ENCODE data around the gene LRIF1. TPM values are rescaled to one million over a fixed set of nuclear protein-coding genes. Genes with fewer than 3 reads are reported as not detected.
A peak's percentile ranks its signal among the peaks of the same experiment; 100 is the strongest.

The LRIF1 gene
- total RNA-seq, 3 donors from 2014 or later (not counting 1 experiment from before 2014, with no cell fraction given) = 8.9 to 12.5 (median 10.4) TPM

DNA sequence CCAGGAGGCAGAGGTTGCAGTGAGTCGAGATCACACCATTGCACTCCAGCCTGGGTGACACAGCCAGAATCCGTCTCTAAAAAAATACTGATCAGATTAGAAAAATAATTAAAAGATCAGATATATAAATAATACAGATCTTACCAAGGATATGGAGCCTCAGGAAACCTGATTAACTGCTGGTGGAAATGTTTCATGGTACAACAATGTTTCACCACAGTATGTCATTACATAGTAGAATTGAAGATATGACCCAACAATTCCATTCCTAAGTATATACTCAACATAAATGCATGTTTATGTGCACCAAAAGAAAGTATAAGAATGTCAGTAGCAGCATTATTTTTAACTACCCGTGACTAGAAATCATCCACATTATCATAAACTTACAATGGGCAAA lies 49.0 kb downstream of the LRIF1 start:
- H3K27ac Mint-ChIP-seq = no peak overlapping the region
- no peaks in the 10 kb centered on the region for H3K27me3 ChIP-seq (ENCODE audit: control insufficient read depth, insufficient read depth, low read length)
- intact Hi-C loops (cut with micrococcal nuclease) = loop anchor here (5.0 kb wide), 1 partner anchor 48 kb away; the partner anchor contains the start of gene LRIF1
- H3K36me3 Mint-ChIP-seq = peaks cover 28% of the 10 kb centered on the region
- H3K9me3 ChIP-seq (ENCODE audit: control insufficient read depth, insufficient read depth, low read length) = no peaks in the 10 kb centered on the region
- H3K36me3 ChIP-seq (ENCODE audit: control insufficient read depth, insufficient read depth, low read length) = no peaks in the 10 kb centered on the region
- ATAC-seq = no peak
- H3K4me3 Mint-ChIP-seq = no peak overlapping the region
- H3K27me3 Mint-ChIP-seq (ENCODE audit: low read depth in 2 of 2) = no peaks in the 10 kb centered on the region
- TF ChIP-seq, protein P1, sequence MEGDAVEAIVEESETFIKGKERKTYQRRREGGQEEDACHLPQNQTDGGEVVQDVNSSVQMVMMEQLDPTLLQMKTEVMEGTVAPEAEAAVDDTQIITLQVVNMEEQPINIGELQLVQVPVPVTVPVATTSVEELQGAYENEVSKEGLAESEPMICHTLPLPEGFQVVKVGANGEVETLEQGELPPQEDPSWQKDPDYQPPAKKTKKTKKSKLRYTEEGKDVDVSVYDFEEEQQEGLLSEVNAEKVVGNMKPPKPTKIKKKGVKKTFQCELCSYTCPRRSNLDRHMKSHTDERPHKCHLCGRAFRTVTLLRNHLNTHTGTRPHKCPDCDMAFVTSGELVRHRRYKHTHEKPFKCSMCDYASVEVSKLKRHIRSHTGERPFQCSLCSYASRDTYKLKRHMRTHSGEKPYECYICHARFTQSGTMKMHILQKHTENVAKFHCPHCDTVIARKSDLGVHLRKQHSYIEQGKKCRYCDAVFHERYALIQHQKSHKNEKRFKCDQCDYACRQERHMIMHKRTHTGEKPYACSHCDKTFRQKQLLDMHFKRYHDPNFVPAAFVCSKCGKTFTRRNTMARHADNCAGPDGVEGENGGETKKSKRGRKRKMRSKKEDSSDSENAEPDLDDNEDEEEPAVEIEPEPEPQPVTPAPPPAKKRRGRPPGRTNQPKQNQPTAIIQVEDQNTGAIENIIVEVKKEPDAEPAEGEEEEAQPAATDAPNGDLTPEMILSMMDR (IDR thresholded peaks at IDR 0.05) = no peak
- H3K9me3 Mint-ChIP-seq = peaks cover 0 to 9% of the 10 kb centered on the region in 2 donors
- H3K4me1 ChIP-seq (ENCODE audit: control insufficient read depth, insufficient read depth, low read length) = peaks cover 4% of the 10 kb centered on the region
- H3K27ac ChIP-seq (ENCODE audit: low read length) = no peak overlapping the region
- DNase-seq = no peak
- peaks cover 14 to 19% of the 10 kb centered on the region in 2 donors for H3K4me1 Mint-ChIP-seq
- no peak overlapping the region for H3K4me3 ChIP-seq (ENCODE audit: low read length)
- WGBS (ENCODE audit: insufficient coverage) = no CpG with 5 or more reads among the region's 3 CpGs

DNA sequence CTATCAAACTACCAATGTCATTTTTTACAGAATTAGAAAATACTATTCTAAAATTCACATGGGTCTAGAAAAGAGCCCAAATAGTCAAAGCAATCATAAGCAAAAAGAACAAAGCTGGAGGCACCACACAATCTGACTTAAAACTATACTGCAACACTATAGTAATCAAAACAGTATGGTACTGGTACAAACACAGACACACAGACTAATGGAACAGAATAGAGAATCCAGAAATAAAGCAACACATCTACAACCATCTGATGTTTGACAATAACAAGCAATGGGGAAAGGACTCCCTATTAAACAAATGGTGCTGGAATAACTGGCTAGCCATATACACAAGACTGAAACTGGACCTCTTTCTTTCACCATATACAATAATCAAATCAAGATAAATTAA lies 50.9 kb downstream of the LRIF1 start:
- Mint-ChIP-seq H3K27me3 (ENCODE audit: low read depth in 2 of 2) (no peaks in the 10 kb centered on the region), H3K4me3 (no peak overlapping the region), H3K36me3 (peaks cover 28% of the 10 kb centered on the region), H3K27ac (no peak overlapping the region), H3K4me1 (peaks cover 19 to 25% of the 10 kb centered on the region in 2 donors), H3K9me3 (peaks cover 0 to 10% of the 10 kb centered on the region in 2 donors)
- no peaks in the 10 kb centered on the region for H3K9me3 ChIP-seq (ENCODE audit: control insufficient read depth, insufficient read depth, low read length)
- H3K27ac ChIP-seq (ENCODE audit: low read length) = no peak overlapping the region
- no peak for ATAC-seq
- H3K4me1 ChIP-seq (ENCODE audit: control insufficient read depth, insufficient read depth, low read length) = peaks cover 4% of the 10 kb centered on the region
- H3K4me3 ChIP-seq (ENCODE audit: low read length) = no peak overlapping the region
- no peaks in the 10 kb centered on the region for H3K27me3 ChIP-seq (ENCODE audit: control insufficient read depth, insufficient read depth, low read length)
- TF ChIP-seq, protein P1 (IDR thresholded peaks at IDR 0.05) = no peak
- no peaks in the 10 kb centered on the region for H3K36me3 ChIP-seq (ENCODE audit: control insufficient read depth, insufficient read depth, low read length)
- intact Hi-C loops (cut with micrococcal nuclease) = no loop called here
- no peak for DNase-seq

DNA sequence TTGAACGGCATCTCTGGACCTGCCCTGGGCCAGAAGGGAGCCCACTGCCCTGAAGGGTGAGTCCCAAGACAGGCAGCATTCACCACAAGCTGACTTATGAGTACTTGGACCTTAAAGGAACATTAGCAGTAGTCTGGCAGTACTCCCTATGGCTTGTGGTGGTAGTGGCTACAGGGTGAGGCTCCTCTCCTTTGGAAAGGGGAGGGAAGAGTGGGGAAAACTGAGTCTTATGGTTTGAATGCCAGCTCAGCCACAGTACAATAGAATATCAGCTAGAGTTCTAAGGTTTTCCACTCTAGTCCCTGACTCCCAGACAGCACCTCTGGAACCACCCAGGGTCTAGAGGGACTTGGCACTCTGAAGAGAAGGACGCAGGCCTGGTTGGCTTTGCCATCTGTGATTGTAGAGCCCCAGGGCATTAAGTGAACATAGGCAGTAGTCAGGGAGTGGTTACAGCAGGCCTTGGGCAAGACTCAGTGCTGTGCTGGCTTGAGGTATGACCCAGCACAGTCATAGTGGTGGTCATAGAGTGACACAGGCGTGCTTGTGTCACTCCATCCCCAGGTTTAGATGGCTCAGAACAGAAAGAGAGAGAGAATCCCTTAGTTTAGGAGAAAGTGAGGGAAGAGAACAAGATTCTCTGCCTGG lies 59.7 kb downstream of the LRIF1 start:
- 92% methylated on average over 3 of the region's 3 CpGs for WGBS (ENCODE audit: insufficient coverage)
- no peaks in the 10 kb centered on the region for H3K4me1 ChIP-seq (ENCODE audit: control insufficient read depth, insufficient read depth, low read length)

More for the DNA sequence above, 59.7 kb downstream of the LRIF1 start:
- no peaks in the 10 kb centered on the region for H3K27me3 Mint-ChIP-seq (ENCODE audit: low read depth in 2 of 2)
- H3K4me1 Mint-ChIP-seq = peaks cover 54 to 70% of the 10 kb centered on the region in 2 donors
- Histone ChIP-seq H3K36me3 (ENCODE audit: control insufficient read depth, insufficient read depth, low read length) (peaks cover 29% of the 10 kb centered on the region), H3K27me3 (ENCODE audit: control insufficient read depth, insufficient read depth, low read length) (no peaks in the 10 kb centered on the region), H3K9me3 (ENCODE audit: control insufficient read depth, insufficient read depth, low read length) (peaks cover 3% of the 10 kb centered on the region), H3K4me3 (ENCODE audit: low read length) (no peak overlapping the region), H3K27ac (ENCODE audit: low read length) (peak overlapping the region; percentile 15)
- peaks cover 0 to 4% of the 10 kb centered on the region in 2 donors for H3K9me3 Mint-ChIP-seq
- peaks cover 20% of the 10 kb centered on the region for H3K36me3 Mint-ChIP-seq
- DNase-seq (no peak), ATAC-seq (peak in 2 of 3 donors; percentile 28 to 32)
- H3K4me3 Mint-ChIP-seq = no peak overlapping the region
- TF ChIP-seq, protein P1 (IDR thresholded peaks at IDR 0.05) = no peak
- H3K27ac Mint-ChIP-seq = peak overlapping the region; percentile 86 to 99
- intact Hi-C loops (cut with micrococcal nuclease) = no loop called here

Data from natural killer cell (primary cell).